ENCODE measurements around the gene POLE.

GRCh38 chr12:132662901-132663755 lies 24.0 kb downstream of the POLE start:
- TF ChIP-seq CTCF (IDR thresholded peaks at IDR 0.05) (no peak), POLR2AphosphoS5 (IDR thresholded peaks at IDR 0.05) (no peak)

Data from breast epithelium (tissue), 3 donors.